Peyer's patch (tissue), 4 donors: ENCODE data around the gene LGMN. TPM values are rescaled to one million over a fixed set of nuclear protein-coding genes. Genes with fewer than 3 reads are reported as not detected.
"Not testable (repeated sequence)": the region's sequence is repeated elsewhere in the genome, so short reads cannot be mapped to it uniquely, and the experiment has no call there.

ENCODE experiments used
- DNase-seq, 3 donors: peaks; one replicate each; pipeline ENCODE4 v3.0.0-alpha.2; 2017 to 2019
- H3K27ac ChIP-seq, 4 donors: fragments of 200-600 bp; sonication (generic); one replicate each; pipeline ENCODE4 v1.5.1; 2016 to 2019
- H3K27me3 ChIP-seq, 2 donors: fragments of 200-600 bp; sonication (generic); one replicate each; pipeline ENCODE4 v1.5.1; 2019
- H3K36me3 ChIP-seq, 3 donors: fragments of 200-600 bp; sonication (generic); one replicate each; pipeline ENCODE4 v1.5.1; 2016 to 2019
- H3K4me1 ChIP-seq, 4 donors: fragments of 200-600 bp; sonication (generic); one replicate each; pipeline ENCODE4 v1.5.1; 2016 to 2019
- H3K4me3 ChIP-seq, 4 donors: fragments of 200-600 bp; sonication (generic); 1 replicate in 3 of 4; 2 replicates in 1 of 4; pipeline ENCODE4 v1.5.1; 2016 to 2019; ENCODE audit warnings: mild to moderate bottlenecking in 1 of 4
- H3K9me3 ChIP-seq, 4 donors: fragments of 200-600 bp; sonication (generic); one replicate each; pipeline ENCODE4 v1.5.1; 2016 to 2019; ENCODE audit warnings: mild to moderate bottlenecking in 1 of 4
- POLR2A ChIP-seq, 2 donors: fragments of 450-650 bp; IDR thresholded peaks; one replicate each; pipeline ENCODE4 v1.5.1; 2017; ENCODE audit warnings: antibody characterized with exemption in 2 of 2, mild to moderate bottlenecking in 2 of 2, moderate library complexity in 2 of 2
- total RNA-seq, 4 donors: library from RNA; depleted of rRNA; stranded (reverse); fragments of >200 nt; gene quantifications; one replicate each; pipeline ENCODE4 v1.1.0, GENCODE V29; 2016
- TF ChIP-seq, protein P1 (sequence below), 6 experiments: fragments of 450-650 bp in 4 of 6; fragments of 200-600 bp in 2 of 6; sonication (generic) in 1 of 6; IDR thresholded peaks; one replicate each; pipeline ENCODE4 v1.5.1; 2017 to 2019; ENCODE audit warnings: antibody characterized with exemption in 6 of 6, mild to moderate bottlenecking in 3 of 6, moderate library complexity in 1 of 6

Gene LGMN
- total RNA-seq, 4 donors from 2014 or later, result 16.5 to 108 (median 82.5) TPM

DNA sequence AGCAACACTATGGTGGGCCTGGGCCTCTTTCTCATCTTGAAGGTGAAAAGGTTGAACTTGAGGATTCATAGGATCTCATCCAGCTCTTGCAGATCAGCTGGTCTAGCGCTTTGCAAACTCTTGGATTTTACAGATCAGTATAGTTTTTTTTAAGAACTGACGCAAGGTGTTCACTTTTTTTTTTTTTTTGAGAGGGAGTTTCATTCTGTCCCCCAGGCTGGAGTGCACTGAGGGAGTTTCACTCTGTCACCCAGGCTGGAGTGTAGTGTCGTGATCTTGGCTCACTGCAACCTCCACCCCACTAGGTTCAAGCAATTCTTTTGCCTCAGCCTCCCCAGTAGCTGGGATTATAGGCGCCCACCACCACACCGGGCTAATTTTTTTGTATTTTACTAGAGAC is 20.4 kb upstream of the LGMN start:
- Histone ChIP-seq H3K9me3 (no peaks in the 10 kb centered on the region), H3K27me3 (no peaks in the 10 kb centered on the region), H3K4me1 (no peaks in the 10 kb centered on the region), H3K27ac (peak overlapping the region; percentile 31 to 65 (median 48)), H3K4me3 (no peak overlapping the region), H3K36me3 (no peaks in the 10 kb centered on the region)
- DNase-seq, result no peak
- TF ChIP-seq, protein P1, sequence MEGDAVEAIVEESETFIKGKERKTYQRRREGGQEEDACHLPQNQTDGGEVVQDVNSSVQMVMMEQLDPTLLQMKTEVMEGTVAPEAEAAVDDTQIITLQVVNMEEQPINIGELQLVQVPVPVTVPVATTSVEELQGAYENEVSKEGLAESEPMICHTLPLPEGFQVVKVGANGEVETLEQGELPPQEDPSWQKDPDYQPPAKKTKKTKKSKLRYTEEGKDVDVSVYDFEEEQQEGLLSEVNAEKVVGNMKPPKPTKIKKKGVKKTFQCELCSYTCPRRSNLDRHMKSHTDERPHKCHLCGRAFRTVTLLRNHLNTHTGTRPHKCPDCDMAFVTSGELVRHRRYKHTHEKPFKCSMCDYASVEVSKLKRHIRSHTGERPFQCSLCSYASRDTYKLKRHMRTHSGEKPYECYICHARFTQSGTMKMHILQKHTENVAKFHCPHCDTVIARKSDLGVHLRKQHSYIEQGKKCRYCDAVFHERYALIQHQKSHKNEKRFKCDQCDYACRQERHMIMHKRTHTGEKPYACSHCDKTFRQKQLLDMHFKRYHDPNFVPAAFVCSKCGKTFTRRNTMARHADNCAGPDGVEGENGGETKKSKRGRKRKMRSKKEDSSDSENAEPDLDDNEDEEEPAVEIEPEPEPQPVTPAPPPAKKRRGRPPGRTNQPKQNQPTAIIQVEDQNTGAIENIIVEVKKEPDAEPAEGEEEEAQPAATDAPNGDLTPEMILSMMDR (IDR thresholded peaks at IDR 0.05), result no peak
- TF ChIP-seq POLR2A (IDR thresholded peaks at IDR 0.05), result no peak

DNA sequence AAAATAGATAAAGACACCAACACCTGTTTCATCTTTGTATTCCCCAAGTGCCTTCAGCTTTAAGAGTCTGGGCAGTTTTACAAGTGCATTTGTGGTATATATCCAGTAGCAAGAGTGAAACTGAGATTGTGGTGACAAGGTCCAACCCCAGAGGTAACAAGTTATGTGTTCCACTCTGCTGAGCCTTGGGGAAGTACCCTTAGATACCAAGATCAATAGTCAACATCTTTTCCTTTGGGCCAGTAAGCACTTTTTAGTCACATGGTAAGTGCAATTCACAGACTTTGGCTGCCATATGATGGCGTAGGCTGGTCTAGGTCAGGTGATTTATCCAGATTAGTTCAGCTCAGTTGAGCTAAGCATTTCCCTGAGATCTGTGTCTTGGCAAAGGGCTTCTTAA is 19.8 kb upstream of the LGMN start:
- H3K27ac ChIP-seq, result peak overlapping the region; percentile 31 to 65 (median 48)
- H3K27me3 ChIP-seq, H3K4me1 ChIP-seq, H3K36me3 ChIP-seq, H3K4me3 ChIP-seq, H3K9me3 ChIP-seq: not testable (repeated sequence)
- peak in 2 of 3 donors; percentile 49 to 82 for DNase-seq

DNA sequence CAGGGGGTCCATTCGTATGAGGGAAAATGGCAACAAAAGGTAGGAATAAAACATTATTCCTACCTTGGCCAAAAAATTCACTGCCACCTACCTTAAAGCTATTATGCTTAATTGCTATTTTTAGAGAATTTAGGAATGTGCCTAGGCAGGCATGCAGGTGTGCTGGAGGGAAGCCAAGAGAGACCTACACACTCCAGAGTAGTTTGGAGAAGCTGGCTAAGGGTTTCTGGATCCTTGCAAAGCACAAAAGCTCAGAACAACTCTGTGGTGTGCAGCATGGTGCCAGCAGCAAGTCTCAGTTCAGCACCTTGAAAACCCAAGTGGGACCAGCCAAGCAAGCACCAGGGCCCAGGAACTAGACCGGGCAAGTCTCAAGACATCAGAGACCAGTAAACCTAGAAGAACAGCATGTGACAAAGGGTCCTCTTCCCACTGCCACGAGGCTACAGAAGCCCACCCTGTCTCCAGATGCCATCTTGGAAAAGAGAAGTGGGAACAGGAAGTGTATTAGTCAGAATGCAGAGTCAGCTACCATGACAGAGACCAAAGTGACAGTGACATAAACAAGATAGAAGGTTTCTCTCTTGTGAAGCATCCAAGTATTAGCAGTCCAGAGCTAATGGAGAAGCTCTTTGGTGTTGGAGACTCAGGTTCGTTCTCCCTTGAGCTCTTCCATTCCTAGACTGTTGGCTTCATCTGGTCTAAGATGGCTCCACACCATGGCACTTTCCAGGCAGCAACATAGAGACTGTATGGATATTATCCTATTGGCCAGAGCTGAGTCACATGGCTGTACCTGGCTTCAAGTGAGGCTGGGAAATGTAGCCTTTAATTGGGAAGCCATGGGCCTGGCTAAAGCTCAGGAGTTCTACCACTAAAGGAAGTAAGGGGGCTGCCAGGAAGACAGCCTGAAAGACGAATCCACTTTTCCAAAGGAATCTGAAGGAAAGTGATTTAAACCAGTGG is 15.5 kb upstream of the LGMN start:
- H3K36me3 ChIP-seq, DNase-seq: not testable (repeated sequence)

DNA sequence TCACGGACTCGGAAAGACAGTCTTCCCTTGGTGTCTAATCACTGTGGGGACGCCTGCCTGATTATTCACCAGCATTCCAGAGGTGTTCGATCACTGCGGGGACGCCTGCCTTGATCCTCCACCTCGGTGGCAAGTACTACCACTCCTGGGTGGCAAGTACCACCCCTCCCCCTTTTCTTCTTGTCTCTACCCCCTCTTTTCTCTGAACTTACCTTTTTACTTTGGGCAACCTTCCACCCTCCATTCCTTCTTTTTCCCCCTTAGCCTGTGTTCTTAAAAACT is 12.0 kb upstream of the LGMN start:
- TF ChIP-seq POLR2A (IDR thresholded peaks at IDR 0.05), result no peak
- TF ChIP-seq, protein P1 (IDR thresholded peaks at IDR 0.05), result no peak
- H3K4me3 ChIP-seq, result no peak overlapping the region
- H3K4me1 ChIP-seq, result no peaks in the 10 kb centered on the region
- H3K36me3 ChIP-seq, result no peaks in the 10 kb centered on the region
- DNase-seq, result no peak
- no peak overlapping the region for H3K27ac ChIP-seq
- no peaks in the 10 kb centered on the region for H3K27me3 ChIP-seq
- H3K9me3 ChIP-seq, result peaks cover 0 to 3% (median 0%) of the 10 kb centered on the region in 4 donors

More for the DNA sequence above, 15.5 kb upstream of the LGMN start:
- not testable (repeated sequence) for H3K27me3 ChIP-seq, H3K4me3 ChIP-seq, H3K4me1 ChIP-seq, H3K27ac ChIP-seq, H3K9me3 ChIP-seq

DNA sequence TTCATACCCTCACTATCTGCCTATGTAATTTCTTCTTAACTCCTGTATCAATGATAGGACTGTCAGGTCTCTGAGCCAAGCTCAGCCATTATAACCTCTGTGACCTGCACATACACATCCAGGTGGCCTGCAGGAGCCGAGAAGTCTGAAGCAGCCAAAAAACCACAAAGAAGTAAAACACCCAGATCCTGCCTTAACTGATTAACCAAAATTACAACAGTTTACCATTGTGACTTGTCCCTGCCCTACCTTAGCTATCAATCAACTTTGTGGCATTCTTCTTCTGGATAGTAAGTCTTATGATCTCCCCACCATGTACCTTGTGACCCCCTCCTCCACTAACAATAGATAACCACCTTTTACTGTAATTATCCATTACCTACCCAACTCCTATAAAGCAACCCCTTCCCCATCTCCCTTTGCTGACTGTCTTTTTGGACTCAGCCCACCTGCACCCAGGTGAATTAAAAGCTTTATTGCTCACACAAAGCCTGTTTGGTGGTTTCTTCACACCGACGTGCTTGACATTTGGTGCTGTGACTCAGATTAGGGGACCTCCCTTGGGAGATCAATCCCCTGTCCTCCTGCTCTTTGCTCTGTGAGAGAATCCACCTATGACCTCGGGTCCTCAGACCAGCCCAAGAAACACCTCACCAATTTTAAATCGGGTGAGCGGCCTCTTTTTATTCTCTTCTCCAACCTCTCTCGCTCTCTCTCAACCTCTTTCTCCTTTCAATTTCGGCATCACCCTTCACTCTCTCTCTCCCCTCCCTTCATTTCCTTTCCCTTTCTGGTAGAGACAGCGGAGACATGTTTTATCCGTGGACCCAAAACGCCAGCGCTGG is 11.5 kb upstream of the LGMN start:
- TF ChIP-seq, protein P1 (IDR thresholded peaks at IDR 0.05), result no peak
- peaks cover 0 to 3% (median 0%) of the 10 kb centered on the region in 4 donors for H3K9me3 ChIP-seq
- H3K36me3 ChIP-seq, result no peaks in the 10 kb centered on the region
- H3K27me3 ChIP-seq, result no peaks in the 10 kb centered on the region
- H3K27ac ChIP-seq, result no peak overlapping the region
- H3K4me3 ChIP-seq, result no peak overlapping the region
- DNase-seq, result no peak
- H3K4me1 ChIP-seq, result no peaks in the 10 kb centered on the region

DNA sequence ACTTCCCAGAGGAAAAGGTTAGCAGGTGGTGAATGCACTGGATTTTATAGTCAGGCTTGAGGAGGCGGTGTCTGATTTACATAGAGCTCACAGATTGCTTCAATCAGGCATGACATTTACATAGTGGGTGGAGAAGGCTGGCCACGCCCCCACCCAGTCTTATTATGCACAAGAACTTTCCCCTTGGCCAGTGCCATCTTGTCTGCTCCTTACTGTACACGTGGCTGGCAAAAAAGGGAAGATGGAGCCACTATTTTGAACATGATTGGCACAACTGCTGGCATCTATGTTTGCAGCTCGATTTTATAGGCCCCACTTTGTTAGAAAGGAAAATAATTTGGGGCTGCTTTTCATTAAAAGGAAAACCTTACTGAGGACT is 10.9 kb upstream of the LGMN start:
- Histone ChIP-seq H3K36me3 (no peaks in the 10 kb centered on the region), H3K9me3 (peaks cover 0 to 3% (median 0%) of the 10 kb centered on the region in 4 donors), H3K4me3 (no peak overlapping the region), H3K4me1 (no peaks in the 10 kb centered on the region), H3K27ac (no peak overlapping the region), H3K27me3 (no peaks in the 10 kb centered on the region)
- TF ChIP-seq, protein P1 (IDR thresholded peaks at IDR 0.05), result no peak
- no peak for TF ChIP-seq POLR2A (IDR thresholded peaks at IDR 0.05)
- peak in 1 of 3 donors; percentile 54 for DNase-seq
